Measurements from ENCODE around the gene ACSL5. TPM values are rescaled to one million over a fixed set of nuclear protein-coding genes. Genes with fewer than 3 reads are reported as not detected.
A peak's percentile ranks its signal among the peaks of the same experiment; 100 is the strongest.

ACSL5 gene
- total and polyA plus RNA-seq, 2 donors (not counting 1 experiment from before 2014, with no cell fraction given): 31.5 to 36.2 TPM

GRCh38 chr10:112426111-112426510 is 52.2 kb downstream of the ACSL5 start:
- Histone ChIP-seq H3K36me3 (replicated peaks in 1 of 2; ENCODE audit: control extremely low read depth in 1 of 2, control insufficient read depth in 1 of 2, extremely low read depth in 1 of 2, insufficient read depth in 2 of 2, low read length in 1 of 2) (peaks cover 19 to 78% of the 10 kb centered on the region in 2 experiments), H3K9me3 (ENCODE audit: control extremely low read depth in 1 of 3, control insufficient read depth in 2 of 3, insufficient read depth in 1 of 3, low read length in 2 of 3) (no peaks in the 10 kb centered on the region), H2AFZ (ENCODE audit: insufficient read depth, low read depth, low read length, poor library complexity, severe bottlenecking) (no peak overlapping the region), H3K27ac (ENCODE audit: low read length in 2 of 2) (no peak overlapping the region), H3K4me2 (replicated peaks; ENCODE audit: low read depth, low read length, poor library complexity, severe bottlenecking) (no peak overlapping the region), H3K4me3 (ENCODE audit: control extremely low read depth in 1 of 5, extremely low read depth in 1 of 5, insufficient read depth in 1 of 5, low read depth in 2 of 5, low read length in 4 of 5) (no peak overlapping the region), H4K20me1 (ENCODE audit: control insufficient read depth, insufficient read depth, low read length, poor library complexity, severe bottlenecking) (no peaks in the 10 kb centered on the region), H3K27me3 (replicated peaks in 1 of 4; ENCODE audit: control extremely low read depth in 1 of 4, control insufficient read depth in 3 of 4, insufficient read depth in 4 of 4, low read length in 3 of 4) (no peaks in the 10 kb centered on the region), H3K79me2 (ENCODE audit: control insufficient read depth, insufficient read depth, low read length) (no peaks in the 10 kb centered on the region), H3K9ac (ENCODE audit: low read length) (no peak overlapping the region), H3K4me1 (ENCODE audit: control insufficient read depth in 2 of 2, insufficient read depth in 2 of 2, low read length in 2 of 2) (peaks cover 3 to 5% of the 10 kb centered on the region in 2 donors)
- CTCF ChIA-PET: interaction anchor here (0.7 to 1.8 kb wide), 3 partner anchors 25 to 46 kb away, joined by 4 to 8 read pairs (median 8); no protein-coding TSS in a partner anchor
- no peak overlapping the region for H3K4me3 Mint-ChIP-seq
- DNase-seq (no peak), ATAC-seq (ENCODE audit: low read depth) (no peak)
- H3K27me3 Mint-ChIP-seq: no peaks in the 10 kb centered on the region
- WGBS (ENCODE audit: insufficient coverage): 40% methylated on average over 1 of the region's 2 CpGs
- intact Hi-C loops (cut with micrococcal nuclease): no loop called here
- H3K9me3 Mint-ChIP-seq (ENCODE audit: insufficient read depth): no peaks in the 10 kb centered on the region
- POLR2A ChIA-PET: no interaction called here
- peak overlapping the region; percentile 39 for H3K27ac Mint-ChIP-seq
- peaks cover 10% of the 10 kb centered on the region for H3K4me1 Mint-ChIP-seq
- no peak for TF ChIP-seq EZH2 (IDR thresholded peaks at IDR 0.05; ENCODE audit: borderline replicate concordance, insufficient read depth, low read depth, low read length, poor library complexity, severe bottlenecking)
- TF ChIP-seq, protein P1, sequence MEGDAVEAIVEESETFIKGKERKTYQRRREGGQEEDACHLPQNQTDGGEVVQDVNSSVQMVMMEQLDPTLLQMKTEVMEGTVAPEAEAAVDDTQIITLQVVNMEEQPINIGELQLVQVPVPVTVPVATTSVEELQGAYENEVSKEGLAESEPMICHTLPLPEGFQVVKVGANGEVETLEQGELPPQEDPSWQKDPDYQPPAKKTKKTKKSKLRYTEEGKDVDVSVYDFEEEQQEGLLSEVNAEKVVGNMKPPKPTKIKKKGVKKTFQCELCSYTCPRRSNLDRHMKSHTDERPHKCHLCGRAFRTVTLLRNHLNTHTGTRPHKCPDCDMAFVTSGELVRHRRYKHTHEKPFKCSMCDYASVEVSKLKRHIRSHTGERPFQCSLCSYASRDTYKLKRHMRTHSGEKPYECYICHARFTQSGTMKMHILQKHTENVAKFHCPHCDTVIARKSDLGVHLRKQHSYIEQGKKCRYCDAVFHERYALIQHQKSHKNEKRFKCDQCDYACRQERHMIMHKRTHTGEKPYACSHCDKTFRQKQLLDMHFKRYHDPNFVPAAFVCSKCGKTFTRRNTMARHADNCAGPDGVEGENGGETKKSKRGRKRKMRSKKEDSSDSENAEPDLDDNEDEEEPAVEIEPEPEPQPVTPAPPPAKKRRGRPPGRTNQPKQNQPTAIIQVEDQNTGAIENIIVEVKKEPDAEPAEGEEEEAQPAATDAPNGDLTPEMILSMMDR (IDR thresholded peaks at IDR 0.05): no peak

- ATAC-seq (ENCODE audit: low read depth): peak; percentile 69
- H3K36me3 ChIP-seq (replicated peaks in 1 of 2; ENCODE audit: control extremely low read depth in 1 of 2, control insufficient read depth in 1 of 2, extremely low read depth in 1 of 2, insufficient read depth in 2 of 2, low read length in 1 of 2): peaks cover 9 to 82% of the 10 kb centered on the region in 2 experiments
Measured at GRCh38 chr10:112429147-112429546, 55.2 kb downstream of the ACSL5 start.

More at GRCh38 chr10:112429147-112429546, 55.2 kb downstream of the ACSL5 start:
- H2AFZ ChIP-seq (ENCODE audit: insufficient read depth, low read depth, low read length, poor library complexity, severe bottlenecking): no peak overlapping the region
- peak; percentile 34 for DNase-seq
- Mint-ChIP-seq H3K27me3 (no peaks in the 10 kb centered on the region), H3K4me1 (peaks cover 10% of the 10 kb centered on the region), H3K4me3 (peak overlapping the region; percentile 6), H3K27ac (peak overlapping the region; percentile 78), H3K9me3 (ENCODE audit: insufficient read depth) (no peaks in the 10 kb centered on the region)
- intact Hi-C loops (cut with micrococcal nuclease): no loop called here
- no peak overlapping the region for H3K4me3 ChIP-seq (ENCODE audit: control extremely low read depth in 1 of 5, extremely low read depth in 1 of 5, insufficient read depth in 1 of 5, low read depth in 2 of 5, low read length in 4 of 5)
- whole genome bisulfite sequencing (ENCODE audit: insufficient coverage): 38% methylated on average over 2 of the region's 3 CpGs
- ChIA-PET CTCF (interaction anchor here (0.5 to 0.7 kb wide), 2 partner anchors 26 to 1764 kb away, joined by 3 to 5 read pairs; no protein-coding TSS in a partner anchor), POLR2A (interaction anchor here (0.6 kb wide), 1 partner anchor 31 kb away, joined by 5 read pairs; no protein-coding TSS in a partner anchor)
- H4K20me1 ChIP-seq (ENCODE audit: control insufficient read depth, insufficient read depth, low read length, poor library complexity, severe bottlenecking): no peaks in the 10 kb centered on the region
- no peaks in the 10 kb centered on the region for H3K9me3 ChIP-seq (ENCODE audit: control extremely low read depth in 1 of 3, control insufficient read depth in 2 of 3, insufficient read depth in 1 of 3, low read length in 2 of 3)
- TF ChIP-seq, protein P1 (IDR thresholded peaks at IDR 0.05): no peak
- TF ChIP-seq EZH2 (IDR thresholded peaks at IDR 0.05; ENCODE audit: borderline replicate concordance, insufficient read depth, low read depth, low read length, poor library complexity, severe bottlenecking): no peak
- H3K27me3 ChIP-seq (replicated peaks in 1 of 4; ENCODE audit: control extremely low read depth in 1 of 4, control insufficient read depth in 3 of 4, insufficient read depth in 4 of 4, low read length in 3 of 4): no peaks in the 10 kb centered on the region
- H3K79me2 ChIP-seq (ENCODE audit: control insufficient read depth, insufficient read depth, low read length): no peaks in the 10 kb centered on the region
- H3K9ac ChIP-seq (ENCODE audit: low read length): no peak overlapping the region
- H3K4me2 ChIP-seq (replicated peaks; ENCODE audit: low read depth, low read length, poor library complexity, severe bottlenecking): no peak overlapping the region
- peak overlapping the region; percentile 26 to 71 for H3K27ac ChIP-seq (ENCODE audit: low read length in 2 of 2)
- H3K4me1 ChIP-seq (ENCODE audit: control insufficient read depth in 2 of 2, insufficient read depth in 2 of 2, low read length in 2 of 2): peaks cover 3 to 5% of the 10 kb centered on the region in 2 donors

All from B cell (primary cell).